ENCODE results near the gene SYT1.

GRCh38 chr12:78938341-78939084, 73.9 kb downstream of the SYT1 start:
- TF ChIP-seq EP300 (IDR thresholded peaks at IDR 0.05) = no peak
- TF ChIP-seq CTCF (IDR thresholded peaks at IDR 0.05) = no peak
- no peak for TF ChIP-seq POLR2A (IDR thresholded peaks at IDR 0.05)
